ENCODE measurements around the gene ALPK1.
"Not testable (repeated sequence)": the region's sequence is repeated elsewhere in the genome, so short reads cannot be mapped to it uniquely, and the experiment has no call there.

ALPK1 gene

DNA sequence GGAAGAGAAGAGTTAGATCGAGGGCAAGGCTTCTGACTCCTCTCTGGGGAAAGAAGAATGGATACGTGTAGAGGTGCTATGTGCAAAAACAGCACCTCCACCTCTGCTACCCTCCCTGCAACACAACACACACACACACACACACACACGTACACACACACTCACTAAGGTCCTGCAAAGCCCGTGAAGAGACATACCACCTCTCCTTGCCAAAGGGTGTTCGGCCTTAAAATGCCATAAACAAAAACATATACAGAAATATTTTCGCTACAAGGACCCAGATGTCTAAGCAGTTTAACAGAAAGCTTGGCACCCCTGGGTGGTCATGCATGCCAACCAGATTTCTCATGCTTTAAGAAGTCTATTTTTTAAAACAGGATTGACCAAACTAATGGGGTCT lies 13.0 kb upstream of the ALPK1 start:
- DNase-seq = no peak

DNA sequence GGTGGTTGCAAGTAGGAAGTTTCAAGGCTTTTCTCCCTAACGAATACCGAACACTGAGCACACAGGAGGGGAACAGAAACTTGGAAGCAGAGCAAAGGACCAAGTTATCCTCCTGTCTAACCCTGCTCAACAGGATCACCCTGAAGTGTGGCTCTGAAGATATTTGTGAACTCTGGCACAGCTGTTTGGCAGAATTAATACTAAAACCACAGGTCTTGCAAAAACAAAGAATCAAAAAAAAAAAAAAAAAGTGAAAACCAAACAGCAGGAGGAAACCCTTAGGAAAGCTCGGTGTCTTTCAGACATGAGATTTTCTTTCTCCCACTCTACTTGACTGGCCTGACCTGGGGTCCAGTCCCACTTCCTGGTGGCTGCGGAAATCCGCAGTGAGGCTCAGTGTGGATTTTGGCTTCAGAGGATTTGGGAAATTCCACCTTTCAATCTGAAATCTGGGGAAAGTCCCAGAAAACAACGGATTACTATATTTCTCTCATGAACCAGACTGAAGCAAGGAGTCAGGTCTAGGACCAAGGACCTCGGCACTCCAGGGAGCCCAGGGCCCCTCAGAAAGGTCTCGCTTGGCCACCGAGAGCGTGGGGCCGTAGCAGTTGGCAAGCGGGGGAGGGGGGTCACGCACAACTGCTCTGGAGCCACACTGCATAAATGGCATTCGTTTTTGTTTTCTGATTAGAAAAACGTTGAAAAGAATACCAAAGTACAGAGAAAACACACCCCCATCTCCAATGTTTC lies 12.3 kb upstream of the ALPK1 start:
- DNase-seq = peak; percentile 68

DNA sequence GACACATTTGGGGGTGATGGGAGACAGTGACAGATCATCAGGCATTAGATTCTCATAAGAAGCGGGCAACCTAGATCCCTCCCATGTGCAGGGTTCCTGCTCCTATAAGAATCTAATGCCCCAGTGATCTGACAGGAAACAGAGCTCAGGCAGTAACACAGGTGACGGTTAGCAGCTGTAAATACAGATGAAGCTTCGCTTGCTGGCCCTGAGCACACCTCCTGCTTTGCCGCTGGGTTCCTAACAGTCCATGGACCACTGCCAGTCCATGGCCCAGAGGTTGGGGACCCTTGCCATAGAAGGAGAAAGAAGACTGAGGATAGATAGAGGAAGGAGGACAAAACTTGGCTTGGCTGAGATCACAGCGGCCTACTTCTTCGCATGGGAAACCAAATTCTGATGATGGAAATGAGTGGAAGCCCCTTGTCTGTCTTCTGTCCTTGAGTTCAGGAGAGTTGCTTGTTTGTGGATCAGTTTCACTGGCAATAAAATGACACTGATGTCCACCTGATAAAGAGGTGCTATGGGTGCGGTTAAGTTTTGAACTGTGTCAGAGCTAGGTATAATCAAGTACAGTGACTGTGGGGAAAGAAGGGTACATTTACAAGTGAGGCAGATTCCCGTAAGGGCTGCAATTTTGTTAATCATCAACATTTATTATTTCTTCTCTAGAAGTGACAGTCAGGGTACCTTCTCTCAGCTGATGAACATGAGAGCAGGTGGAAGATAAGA lies 9.7 kb upstream of the ALPK1 start:
- DNase-seq = no peak

GRCh38 chr4:112288455-112288854 lies 8.7 kb upstream of the ALPK1 start:
- DNase-seq = no peak

DNA sequence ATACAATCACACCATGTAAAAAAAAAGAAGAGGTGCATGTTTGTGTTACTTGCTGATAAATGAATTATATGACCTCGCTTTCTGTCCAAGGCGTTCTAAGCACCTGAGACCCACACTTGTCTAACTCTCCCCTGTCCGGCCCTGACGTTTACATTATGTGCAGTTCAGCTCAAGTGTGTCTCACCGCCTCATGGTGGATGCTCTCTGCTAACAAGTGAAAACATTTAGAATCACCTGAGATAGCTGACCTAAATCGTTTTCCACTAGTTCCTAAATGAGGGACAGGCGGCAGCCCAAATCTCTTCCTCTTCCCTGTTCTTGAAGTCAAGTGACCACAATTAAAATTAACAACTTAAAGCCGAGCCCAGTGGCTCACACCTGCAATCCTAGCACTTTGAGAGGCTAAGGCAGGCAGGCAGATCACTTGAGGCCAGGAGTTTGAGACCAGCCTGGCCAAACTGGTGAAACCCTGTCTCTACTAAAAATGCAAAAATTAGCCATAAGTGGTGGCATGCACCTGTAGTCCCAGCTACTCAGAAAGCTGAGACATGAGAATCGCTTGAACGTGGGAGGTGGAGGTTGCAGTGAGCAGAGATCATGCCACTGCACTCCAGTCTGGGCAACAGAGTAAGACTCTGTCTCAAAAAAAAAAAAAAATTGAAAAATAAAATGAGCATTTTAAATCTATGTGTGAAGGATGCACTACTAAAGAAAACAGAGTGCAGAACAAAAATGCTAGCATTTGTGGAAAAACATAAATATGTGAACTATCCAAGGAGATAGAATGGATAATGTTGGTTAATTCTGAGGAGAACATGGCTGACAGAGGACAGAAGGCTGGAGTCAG lies 7.5 kb upstream of the ALPK1 start:
- no peak for DNase-seq

DNA sequence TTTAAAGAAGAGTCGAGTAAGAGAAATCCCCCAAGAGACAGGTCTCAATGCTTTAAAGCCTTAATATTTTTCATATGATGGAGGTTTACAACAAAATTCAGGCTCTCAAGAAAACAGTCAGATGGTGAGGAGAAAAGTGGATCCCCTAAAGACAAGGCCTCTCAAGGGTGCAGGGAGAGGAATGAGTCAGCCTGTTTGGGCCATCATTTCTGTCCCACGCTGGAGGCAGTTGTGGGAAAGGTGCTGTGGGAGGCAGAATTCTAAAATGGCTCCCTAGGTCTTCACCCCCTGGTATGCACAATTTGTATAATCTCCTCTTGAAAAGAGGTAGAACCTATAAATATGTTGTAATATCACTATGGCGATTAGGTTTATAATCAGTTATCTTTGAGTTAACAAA lies 6.8 kb upstream of the ALPK1 start:
- no peak for DNase-seq

DNA sequence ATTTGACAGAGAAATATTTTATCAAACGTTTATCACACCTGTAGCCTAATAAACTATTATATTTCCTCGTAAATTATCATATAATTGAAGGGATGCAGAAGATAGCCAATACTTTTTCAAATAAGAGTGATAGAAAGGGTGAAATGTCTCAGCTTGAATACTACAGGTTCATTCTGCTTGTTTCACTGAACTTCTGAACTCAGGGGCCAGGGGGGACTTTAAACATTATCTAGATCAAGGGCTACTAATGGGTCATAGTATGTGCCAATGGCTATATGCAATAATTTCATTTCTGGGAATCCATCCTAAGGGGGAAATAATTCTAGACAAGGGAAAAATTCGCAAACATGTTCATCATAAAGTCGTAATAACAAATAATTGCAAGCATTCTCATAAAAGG lies 2.6 kb downstream of the ALPK1 start:
- no peak for DNase-seq

DNA sequence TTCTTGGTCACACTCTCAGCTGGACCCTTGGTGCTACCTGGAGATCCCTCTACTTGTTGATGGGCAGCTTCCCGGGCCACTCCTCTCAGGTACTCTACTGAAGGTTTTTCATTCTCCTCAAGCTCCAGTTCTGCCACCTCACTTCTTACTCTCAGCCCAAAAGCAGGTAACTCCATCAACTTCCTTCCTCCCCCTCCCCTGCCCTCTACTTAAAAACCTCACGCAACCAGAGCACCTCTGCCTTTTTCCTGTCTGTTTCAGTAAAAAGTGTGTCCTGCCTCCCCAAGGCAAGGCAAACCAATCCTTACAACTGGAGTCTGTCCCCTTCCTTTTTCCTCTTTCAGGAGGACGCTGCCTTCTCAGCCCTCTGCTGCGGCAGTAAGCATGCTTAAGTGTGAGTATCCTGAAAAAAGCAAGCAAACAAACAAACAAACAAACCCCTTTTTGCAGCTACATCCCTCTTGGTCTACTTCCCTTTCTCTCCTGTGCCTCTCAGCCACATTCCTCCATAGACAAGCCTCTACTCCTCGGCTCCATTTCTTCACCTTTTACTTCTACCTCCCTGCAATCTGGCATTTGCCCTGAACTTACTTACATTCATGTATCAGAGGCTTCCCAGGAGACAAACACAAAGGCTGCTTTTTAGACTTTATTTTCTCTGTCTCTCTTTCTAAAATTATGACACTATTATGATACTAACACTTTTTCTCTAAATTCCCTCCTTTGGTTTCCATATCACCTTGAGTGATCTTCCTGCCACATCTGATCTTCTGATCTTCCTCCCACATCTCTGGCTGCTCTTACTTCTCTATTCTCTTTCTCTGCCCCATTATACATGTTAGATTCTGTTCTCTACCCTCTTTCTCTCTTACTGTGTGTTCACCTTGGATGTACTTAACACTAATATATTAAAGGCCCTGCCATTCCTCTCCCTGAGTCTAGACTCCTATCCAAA lies 5.4 kb downstream of the ALPK1 start:
- no peak for DNase-seq

DNA sequence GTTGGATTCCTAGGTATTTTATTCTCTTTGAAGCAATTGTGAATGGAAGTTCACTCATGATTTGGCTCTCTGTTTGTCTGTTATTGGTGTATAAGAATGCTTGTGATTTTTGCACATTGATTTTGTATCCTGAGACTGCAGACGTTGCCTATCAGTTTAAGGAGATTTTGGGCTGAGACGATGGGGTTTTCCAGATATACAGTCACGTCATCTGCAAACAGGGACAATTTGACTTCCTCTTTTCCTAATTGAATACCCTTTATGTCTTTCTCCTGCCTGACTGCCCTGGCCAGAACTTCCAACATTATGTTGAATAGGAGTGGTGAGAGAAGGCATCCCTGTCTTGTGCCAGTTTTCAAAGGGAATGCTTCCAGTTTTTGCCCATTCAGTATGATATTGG lies 8.3 kb downstream of the ALPK1 start:
- not testable (repeated sequence) for DNase-seq

GRCh38 chr4:112309263-112309791 lies 12.2 kb downstream of the ALPK1 start:
- DNase-seq = not testable (repeated sequence)

DNA sequence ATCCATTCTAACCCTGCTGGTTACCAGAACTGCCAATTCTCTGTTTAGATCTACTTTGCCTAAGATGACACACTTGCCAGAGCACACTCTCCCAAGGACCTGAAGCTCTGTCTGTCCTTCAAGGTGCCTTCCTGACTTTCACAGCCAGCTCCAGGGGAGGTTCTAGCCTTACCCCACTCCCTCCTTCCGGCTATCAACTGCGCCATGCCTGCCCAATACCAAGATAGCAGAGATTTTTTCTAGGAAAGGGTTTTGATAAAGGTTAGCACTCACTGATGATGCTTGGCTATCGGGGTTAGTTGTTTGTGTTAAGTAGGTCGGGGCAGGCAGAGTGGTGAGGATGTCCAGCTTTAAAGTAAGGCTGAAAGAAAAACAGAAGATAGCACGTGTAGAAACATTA lies 14.3 kb downstream of the ALPK1 start:
- no peak for DNase-seq

GRCh38 chr4:112312610-112313239 lies 15.6 kb downstream of the ALPK1 start:
- DNase-seq = no peak

GRCh38 chr4:112315446-112315845 lies 18.3 kb downstream of the ALPK1 start:
- no peak for DNase-seq

GRCh38 chr4:112316360-112316759 lies 19.2 kb downstream of the ALPK1 start:
- DNase-seq = no peak

DNA sequence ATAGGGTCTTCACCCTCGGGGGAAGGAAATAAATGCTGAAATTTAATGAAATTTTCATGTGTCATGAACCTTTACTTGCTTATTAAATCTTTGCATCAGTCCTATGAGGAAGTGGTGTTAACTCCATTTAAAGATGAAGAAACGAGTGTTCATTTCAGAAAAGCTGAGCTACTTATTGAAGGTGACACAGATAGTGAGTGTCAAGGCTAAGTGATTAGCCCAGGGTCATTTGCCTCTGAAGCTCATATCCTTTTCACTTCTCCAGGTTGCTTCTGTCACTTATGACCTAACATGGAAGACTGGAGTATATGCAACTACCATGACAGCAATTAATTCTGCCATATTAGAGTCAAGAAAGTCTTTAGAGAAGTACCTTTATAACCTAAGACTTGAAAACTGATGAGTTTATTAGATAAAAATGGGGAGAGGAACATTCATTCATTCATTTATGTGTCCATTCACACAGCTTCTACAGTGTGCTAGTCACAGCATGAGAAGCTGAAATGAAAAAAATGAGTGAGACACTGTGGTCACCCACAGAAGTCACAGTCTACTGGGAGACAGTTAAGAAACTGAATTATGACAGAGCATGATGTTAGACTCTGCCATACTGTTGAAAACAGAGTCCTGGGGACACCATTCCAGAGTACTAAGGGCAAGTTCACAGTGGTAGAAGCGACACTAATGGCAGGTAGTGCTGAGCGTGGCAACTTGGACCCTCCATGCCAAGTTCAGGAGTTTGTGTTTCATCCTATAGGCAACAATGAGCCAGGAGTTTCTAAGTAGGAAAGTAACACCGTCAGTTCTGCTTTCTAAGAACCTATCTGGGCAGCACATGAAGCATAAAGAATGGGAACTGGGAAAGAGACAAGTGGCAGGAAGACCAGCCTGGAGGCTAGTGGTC lies 21.3 kb downstream of the ALPK1 start:
- no peak for DNase-seq

DNA sequence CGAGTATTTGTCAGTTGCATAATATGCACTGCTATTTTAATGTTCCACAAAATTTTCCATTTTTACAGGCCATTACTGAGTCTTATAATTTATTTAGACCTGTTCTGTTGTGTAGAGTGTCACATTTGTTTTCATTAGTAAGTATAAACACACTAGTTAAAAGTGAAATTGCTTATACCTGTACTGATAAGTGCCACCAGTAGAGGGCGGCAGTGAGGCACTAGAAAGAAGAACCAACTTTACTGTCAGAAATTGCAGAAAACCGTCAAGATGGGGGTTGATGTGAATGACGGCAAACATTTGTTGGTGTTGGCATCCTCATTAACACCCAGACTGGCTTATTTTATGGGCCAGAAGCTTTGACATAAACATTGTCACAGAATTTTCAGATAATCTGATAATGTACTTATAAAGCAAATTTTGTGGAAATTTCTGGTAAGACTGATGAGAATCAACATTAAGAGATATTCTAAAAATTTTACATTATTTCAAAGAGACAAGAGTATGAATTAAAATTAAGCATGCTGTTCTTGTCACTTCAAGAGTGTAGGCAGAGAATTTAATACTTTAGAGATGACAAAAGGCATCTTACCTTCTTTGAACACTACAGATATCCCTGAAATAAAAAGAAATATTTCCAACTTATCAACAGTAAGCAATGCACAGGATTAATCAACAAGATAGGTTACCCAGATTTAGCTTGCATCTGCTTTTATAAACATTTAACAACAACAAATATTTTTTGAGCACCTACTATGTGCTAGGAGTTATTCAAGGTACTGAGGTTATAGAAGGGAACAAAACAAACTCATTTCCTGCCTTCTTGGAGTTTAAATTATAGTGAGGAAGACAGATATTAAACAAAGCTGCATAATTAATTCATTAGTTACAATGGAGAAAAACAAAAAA lies 24.9 kb downstream of the ALPK1 start:
- DNase-seq = no peak

GRCh38 chr4:112322866-112323265 lies 25.7 kb downstream of the ALPK1 start:
- no peak for DNase-seq

DNA sequence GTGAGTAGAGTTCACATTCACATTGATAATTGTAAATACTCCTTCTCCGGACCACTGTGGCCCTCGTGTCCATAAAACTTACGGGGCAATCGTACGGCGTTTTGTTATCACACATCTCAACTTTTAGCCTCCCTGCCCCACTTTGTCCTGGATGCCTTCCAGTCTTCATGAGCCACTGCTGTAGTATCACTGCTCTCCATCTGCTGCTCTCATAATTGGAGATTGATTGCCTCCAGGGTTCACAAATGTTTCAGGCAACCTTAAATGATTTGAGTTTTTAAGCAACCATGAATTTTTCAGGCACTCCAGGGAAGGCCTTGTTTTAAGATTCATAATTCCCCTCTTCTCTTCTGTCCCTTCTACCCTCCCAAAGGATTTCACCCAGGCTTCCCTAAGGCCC lies 28.4 kb downstream of the ALPK1 start:
- DNase-seq = no peak
